ENCODE data around the gene KLHL18.
A peak's percentile ranks its signal among the peaks of the same experiment; 100 is the strongest.

KLHL18 gene

DNA sequence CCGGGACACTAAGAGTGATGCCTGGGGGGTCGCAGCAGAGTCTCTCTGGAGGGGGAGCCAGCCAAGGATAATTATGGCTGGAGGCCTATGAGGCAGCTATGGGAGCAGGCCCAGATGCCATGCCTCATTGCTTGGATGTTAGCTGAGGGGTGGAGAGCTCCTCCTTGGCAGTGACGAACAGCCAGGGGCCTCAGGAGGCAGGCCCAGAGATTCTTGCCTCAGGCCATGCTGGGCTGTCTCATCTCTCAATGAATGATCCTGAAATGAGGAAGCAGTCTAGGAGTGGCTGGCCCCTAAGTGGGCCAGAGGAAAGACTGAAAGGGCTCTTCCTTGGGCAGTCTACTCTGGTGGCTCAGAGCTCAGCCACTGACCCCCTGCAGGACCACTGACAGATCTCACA is 21.4 kb upstream of the KLHL18 start:
- Mint-ChIP-seq H3K27ac (no peak overlapping the region), H3K4me3 (no peak overlapping the region), H3K9me3 (no peaks in the 10 kb centered on the region), H3K27me3 (ENCODE audit: low read depth) (no peaks in the 10 kb centered on the region), H3K4me1 (ENCODE audit: low read depth) (no peaks in the 10 kb centered on the region), H3K36me3 (ENCODE audit: low read depth) (no peaks in the 10 kb centered on the region)
- no peak for DNase-seq (ENCODE audit: low spot score)

DNA sequence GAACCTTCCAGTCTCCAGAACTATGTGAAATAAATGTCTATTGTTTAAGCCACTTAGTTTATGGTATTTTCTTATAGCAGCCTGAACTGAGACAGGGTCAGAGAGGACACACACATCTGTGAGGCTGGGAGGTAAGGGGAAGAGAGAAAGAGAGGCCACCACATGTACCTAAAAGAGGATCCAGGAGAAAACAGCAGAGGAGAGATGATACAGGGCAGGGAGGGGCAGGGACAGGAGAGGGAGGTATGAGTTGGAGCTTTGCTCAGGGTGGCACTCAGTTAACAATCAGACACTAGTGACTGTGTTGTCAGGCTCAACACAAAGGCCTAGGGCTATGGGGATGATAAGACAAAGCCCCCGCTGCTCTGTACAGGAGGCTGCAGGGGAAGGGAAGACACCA is 17.7 kb upstream of the KLHL18 start:
- peaks cover 2% of the 10 kb centered on the region for H3K4me1 Mint-ChIP-seq (ENCODE audit: low read depth)
- no peak for DNase-seq (ENCODE audit: low spot score)
- no peak overlapping the region for H3K27ac Mint-ChIP-seq
- H3K27me3 Mint-ChIP-seq (ENCODE audit: low read depth), result no peaks in the 10 kb centered on the region
- no peak overlapping the region for H3K4me3 Mint-ChIP-seq
- H3K9me3 Mint-ChIP-seq, result no peaks in the 10 kb centered on the region
- no peaks in the 10 kb centered on the region for H3K36me3 Mint-ChIP-seq (ENCODE audit: low read depth)

DNA sequence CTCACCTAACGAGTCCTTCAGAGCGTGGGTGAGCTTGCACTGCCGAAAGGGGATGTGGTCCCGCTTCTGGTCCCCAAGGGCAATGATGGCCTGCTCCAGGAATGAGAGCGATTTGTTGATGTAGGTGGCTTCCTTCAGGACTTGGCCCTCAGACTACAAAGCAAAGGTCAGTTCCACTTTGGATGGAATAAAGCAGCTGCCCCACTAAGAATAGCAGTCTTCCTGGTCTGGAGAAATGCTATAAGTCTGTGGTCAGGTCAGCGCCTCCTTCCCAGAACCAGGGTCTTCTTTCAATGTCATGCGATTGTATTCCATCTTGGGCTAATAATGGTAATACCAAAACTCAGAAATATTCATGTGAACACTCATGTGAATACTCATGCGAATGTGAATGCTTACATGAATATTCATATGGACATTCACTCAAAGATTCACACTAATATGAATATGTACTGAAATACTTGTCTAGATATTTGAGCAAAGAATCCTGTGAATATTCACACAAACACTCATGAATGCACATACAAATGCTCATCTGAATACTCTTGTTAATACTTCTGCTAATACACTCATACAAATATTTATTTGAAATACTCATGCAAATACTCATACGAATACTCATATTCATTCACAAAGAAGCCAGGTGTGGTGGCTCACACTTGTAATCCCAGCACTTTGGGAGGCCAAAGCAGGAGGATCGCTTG is 16.9 kb upstream of the KLHL18 start:
- H3K4me3 Mint-ChIP-seq, result no peak overlapping the region

DNA sequence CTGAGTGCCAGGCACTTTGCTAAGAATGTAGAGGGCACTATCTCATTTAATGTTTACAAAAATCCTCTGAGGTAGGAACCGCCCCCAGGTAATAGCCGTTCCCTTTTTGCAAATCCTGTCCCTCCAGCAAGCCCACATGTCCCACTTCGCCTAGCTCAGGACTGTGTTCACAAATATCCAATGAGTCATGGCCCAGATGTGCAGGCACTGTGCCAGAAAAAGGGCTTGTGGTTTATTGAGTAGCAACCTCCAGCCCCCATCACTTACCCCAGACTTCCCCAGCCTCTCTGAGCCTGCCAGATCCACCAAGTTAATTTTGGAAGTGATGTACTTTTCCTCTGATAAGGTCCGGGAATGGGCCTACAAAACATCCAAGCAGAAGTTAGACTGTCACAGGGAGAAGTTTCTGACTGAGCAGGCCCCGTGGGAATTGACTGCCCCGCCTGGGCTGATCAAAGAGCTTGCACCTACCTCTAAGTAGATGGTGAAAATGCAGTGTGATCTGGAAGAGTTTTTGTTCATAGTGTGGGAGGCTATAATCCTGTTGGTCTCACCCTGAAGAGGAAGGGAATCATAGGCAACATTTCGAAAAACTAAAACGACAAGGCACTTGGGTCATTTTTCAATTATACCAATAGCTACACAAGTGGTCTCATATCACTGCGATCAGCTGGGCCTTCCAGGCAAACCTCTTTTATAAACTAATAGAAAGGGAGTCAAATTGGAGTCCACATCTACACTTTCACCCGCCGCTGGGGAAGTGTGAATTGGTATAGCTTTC is 15.8 kb upstream of the KLHL18 start:
- H3K27ac Mint-ChIP-seq, result no peak overlapping the region
- no peak overlapping the region for H3K4me3 Mint-ChIP-seq
- H3K9me3 Mint-ChIP-seq, result no peaks in the 10 kb centered on the region
- DNase-seq (ENCODE audit: low spot score), result no peak
- H3K4me1 Mint-ChIP-seq (ENCODE audit: low read depth), result peaks cover 2% of the 10 kb centered on the region
- no peaks in the 10 kb centered on the region for H3K27me3 Mint-ChIP-seq (ENCODE audit: low read depth)
- no peaks in the 10 kb centered on the region for H3K36me3 Mint-ChIP-seq (ENCODE audit: low read depth)

More for the DNA sequence above, 16.9 kb upstream of the KLHL18 start:
- H3K36me3 Mint-ChIP-seq (ENCODE audit: low read depth), result no peaks in the 10 kb centered on the region
- H3K27me3 Mint-ChIP-seq (ENCODE audit: low read depth), result no peaks in the 10 kb centered on the region
- no peaks in the 10 kb centered on the region for H3K9me3 Mint-ChIP-seq
- DNase-seq (ENCODE audit: low spot score), result no peak
- H3K4me1 Mint-ChIP-seq (ENCODE audit: low read depth), result peaks cover 2% of the 10 kb centered on the region
- no peak overlapping the region for H3K27ac Mint-ChIP-seq

DNA sequence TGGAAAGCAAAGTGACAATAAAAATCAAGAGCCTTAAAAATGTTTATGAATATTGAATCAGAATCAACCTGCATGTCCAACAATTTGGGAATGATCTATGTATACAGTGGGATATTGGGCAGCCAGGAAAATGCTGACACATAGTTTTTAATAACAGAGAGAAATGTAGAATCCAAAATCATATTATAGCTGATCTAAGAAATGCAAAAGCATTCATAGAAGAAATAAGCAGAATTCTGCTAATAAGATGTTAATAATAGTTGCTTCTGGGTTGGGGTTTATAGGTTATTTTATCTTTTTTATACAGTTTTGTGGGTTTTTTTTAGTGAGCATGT is 15.3 kb upstream of the KLHL18 start:
- no peak overlapping the region for H3K4me3 Mint-ChIP-seq
- no peaks in the 10 kb centered on the region for H3K9me3 Mint-ChIP-seq
- no peak for DNase-seq (ENCODE audit: low spot score)
- no peak overlapping the region for H3K27ac Mint-ChIP-seq
- H3K27me3 Mint-ChIP-seq (ENCODE audit: low read depth), result no peaks in the 10 kb centered on the region
- no peaks in the 10 kb centered on the region for H3K36me3 Mint-ChIP-seq (ENCODE audit: low read depth)
- peaks cover 2% of the 10 kb centered on the region for H3K4me1 Mint-ChIP-seq (ENCODE audit: low read depth)

DNA sequence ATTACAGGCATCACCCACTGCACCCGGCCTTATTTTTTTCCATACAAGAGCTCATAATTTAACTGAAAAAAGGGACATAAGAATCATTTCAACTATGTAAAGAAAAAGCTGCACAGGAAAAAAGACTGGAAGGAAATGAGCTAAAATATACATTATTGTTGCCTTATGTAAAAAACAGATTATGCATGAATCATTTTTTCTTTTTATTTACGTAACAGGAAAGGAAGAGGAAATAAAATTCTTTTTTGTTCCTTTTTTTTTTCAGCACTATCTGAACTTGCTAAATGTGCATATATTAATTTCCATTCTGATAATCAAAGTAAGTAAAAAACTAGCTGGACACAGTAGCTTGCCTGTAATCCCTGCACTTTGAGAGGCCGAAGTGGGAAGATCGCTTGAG is 12.2 kb upstream of the KLHL18 start:
- Mint-ChIP-seq H3K27me3 (ENCODE audit: low read depth) (no peaks in the 10 kb centered on the region), H3K36me3 (ENCODE audit: low read depth) (no peaks in the 10 kb centered on the region), H3K9me3 (no peaks in the 10 kb centered on the region), H3K27ac (no peak overlapping the region), H3K4me3 (no peak overlapping the region), H3K4me1 (ENCODE audit: low read depth) (peaks cover 2% of the 10 kb centered on the region)
- DNase-seq (ENCODE audit: low spot score), result no peak

DNA sequence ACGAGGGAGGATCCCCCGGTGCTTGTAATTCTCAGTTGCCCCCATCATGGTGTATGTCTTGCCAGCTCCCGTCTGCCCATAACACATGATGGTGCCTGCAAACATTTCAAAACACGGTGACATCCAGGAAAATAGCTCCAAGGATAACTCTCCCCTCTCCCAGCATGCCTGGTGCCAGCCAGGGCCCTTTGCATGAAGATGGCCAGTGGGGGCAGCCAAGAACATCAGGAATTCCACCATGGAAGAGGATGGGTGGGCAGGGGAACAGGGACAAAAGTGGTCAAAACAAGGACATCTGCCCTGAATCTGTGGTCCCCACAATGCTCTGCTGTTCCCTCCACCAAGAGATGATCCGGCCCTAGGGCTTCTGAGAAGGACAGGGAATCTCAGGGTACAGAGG is 9.2 kb upstream of the KLHL18 start:
- Mint-ChIP-seq H3K27ac (no peak overlapping the region), H3K4me3 (no peak overlapping the region)

DNA sequence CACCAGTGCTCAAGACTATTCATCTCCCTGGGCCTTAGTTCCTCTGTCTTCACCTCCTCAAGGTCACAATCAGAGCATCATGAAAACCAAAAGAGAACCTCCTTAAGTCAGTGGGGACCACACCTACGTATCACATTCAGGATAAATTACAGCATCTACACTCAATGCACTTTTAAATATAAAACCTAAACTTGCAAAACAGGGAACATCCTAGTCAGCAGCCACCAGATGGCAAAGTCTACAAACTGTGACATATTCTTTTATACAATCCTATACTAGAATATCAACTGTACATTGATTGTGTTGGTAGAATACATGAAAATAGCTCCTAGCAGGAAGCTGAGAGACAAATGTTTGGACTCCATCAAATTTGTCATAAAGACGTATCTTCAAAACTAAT is 8.1 kb upstream of the KLHL18 start:
- no peaks in the 10 kb centered on the region for H3K9me3 Mint-ChIP-seq
- H3K27ac Mint-ChIP-seq, result no peak overlapping the region
- H3K27me3 Mint-ChIP-seq (ENCODE audit: low read depth), result no peaks in the 10 kb centered on the region
- no peaks in the 10 kb centered on the region for H3K36me3 Mint-ChIP-seq (ENCODE audit: low read depth)
- no peak overlapping the region for H3K4me3 Mint-ChIP-seq
- no peak for DNase-seq (ENCODE audit: low spot score)
- H3K4me1 Mint-ChIP-seq (ENCODE audit: low read depth), result no peaks in the 10 kb centered on the region

More for the DNA sequence above, 9.2 kb upstream of the KLHL18 start:
- no peak for DNase-seq (ENCODE audit: low spot score)
- Mint-ChIP-seq H3K9me3 (no peaks in the 10 kb centered on the region), H3K27me3 (ENCODE audit: low read depth) (no peaks in the 10 kb centered on the region), H3K4me1 (ENCODE audit: low read depth) (no peaks in the 10 kb centered on the region), H3K36me3 (ENCODE audit: low read depth) (no peaks in the 10 kb centered on the region)

DNA sequence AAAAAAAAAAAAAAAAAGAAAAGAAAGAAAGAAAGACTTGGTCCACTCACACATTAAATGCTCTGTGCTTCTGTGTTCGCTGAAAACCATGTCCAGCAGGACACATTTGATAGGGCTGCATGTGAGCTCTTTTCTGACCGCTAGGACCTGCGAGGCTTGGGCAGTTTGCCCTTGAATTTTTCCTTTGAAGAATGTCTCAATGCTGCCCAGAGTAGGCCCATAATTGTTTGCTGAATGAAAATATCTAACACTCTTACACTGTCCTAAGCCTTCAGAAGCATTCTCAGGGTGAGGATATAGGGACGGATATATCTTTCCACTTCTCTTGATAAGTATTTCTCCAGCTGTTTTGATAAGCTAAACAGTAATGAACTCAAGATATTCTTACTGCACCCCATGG is 6.2 kb upstream of the KLHL18 start:
- Mint-ChIP-seq H3K4me1 (ENCODE audit: low read depth) (peaks cover 3% of the 10 kb centered on the region), H3K4me3 (no peak overlapping the region), H3K27ac (no peak overlapping the region), H3K27me3 (ENCODE audit: low read depth) (no peaks in the 10 kb centered on the region), H3K9me3 (no peaks in the 10 kb centered on the region), H3K36me3 (ENCODE audit: low read depth) (no peaks in the 10 kb centered on the region)
- no peak for DNase-seq (ENCODE audit: low spot score)

DNA sequence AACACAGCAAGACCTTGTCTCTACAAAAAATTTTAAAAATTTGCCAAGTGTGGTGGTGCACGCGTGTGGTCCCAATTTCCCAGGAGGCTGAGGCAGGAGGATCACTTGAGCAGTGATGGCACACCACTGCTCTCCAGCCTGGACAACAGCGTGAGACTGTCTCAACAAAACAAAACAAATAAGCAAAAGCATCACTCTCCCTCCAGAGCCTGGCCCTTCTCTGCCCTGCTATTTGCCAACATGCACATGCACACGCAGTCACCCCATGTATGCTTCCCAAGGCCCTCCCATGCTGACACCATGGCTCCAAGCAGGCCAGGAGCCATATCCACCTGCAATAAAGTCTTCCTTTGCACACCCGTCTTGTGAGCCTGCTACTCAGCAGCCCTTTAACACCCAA is 2.2 kb upstream of the KLHL18 start:
- Mint-ChIP-seq H3K4me3 (no peak overlapping the region), H3K9me3 (no peaks in the 10 kb centered on the region), H3K27me3 (ENCODE audit: low read depth) (no peaks in the 10 kb centered on the region), H3K36me3 (ENCODE audit: low read depth) (peaks cover 2% of the 10 kb centered on the region), H3K27ac (peak overlapping the region; percentile 3), H3K4me1 (ENCODE audit: low read depth) (peaks cover 16% of the 10 kb centered on the region)
- no peak for DNase-seq (ENCODE audit: low spot score)

DNA sequence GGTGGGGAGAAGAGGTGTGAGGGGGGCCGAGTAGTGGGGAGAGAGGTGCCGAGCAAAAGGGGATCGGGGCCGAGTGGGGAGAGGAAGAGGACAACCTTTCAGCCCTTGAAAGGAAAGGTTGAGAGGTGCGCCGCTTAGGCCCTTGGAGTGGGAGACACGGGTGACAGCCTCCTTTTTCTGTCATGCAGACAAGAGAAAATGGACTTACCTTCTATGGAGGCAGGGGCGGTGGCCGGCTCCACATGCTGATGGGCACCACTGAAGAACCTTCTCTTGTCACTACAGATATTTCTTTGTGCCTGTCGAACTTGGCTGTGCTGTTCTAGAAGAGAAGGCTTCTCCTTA is 421 bp downstream of the KLHL18 start:
- Mint-ChIP-seq H3K4me3 (peak overlapping the region; percentile 98), H3K4me1 (ENCODE audit: low read depth) (peaks cover 16% of the 10 kb centered on the region), H3K27ac (peak overlapping the region; percentile 100), H3K27me3 (ENCODE audit: low read depth) (no peaks in the 10 kb centered on the region), H3K36me3 (ENCODE audit: low read depth) (peaks cover 7% of the 10 kb centered on the region), H3K9me3 (no peaks in the 10 kb centered on the region)
- DNase-seq (ENCODE audit: low spot score), result no peak

DNA sequence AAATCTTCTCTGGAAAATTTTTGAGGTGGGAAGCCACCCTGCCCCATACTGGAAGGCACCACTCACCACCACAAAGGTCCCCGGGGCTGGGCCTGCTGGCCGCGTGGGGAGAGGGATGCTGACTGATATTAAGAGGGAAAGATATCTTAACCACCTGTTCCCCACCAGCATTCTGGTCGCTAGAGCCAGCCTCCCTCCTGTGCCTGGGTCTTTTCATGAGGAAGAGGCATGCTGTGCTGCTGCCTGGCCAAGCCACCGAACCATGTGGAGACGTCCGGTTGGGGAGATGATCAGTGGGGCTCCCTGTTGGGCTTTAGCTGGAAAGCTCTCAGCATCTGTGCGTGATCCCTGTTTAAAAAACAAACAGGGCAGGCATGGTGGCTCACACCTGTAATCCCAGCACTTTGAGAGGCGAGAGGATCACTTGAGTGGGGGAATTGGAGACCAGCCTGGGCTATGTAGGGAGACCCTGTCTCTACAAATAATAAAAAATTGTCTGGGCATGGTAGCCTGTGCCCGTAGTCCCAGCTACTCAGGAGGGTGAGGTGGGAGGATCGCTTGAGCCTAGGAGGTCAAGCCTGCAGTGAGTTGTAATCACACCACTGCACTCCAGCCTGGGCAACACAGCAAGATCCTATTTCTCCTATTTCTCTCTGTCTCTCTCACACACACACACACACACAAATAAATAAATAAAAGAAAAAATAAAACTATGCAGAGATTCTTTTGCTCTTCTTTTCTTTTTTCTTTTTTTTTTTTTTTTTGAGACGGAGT is 1.0 kb downstream of the KLHL18 start:
- H3K4me3 Mint-ChIP-seq, result peak overlapping the region; percentile 98
- H3K27ac Mint-ChIP-seq, result peak overlapping the region; percentile 100
- no peaks in the 10 kb centered on the region for H3K9me3 Mint-ChIP-seq
- H3K27me3 Mint-ChIP-seq (ENCODE audit: low read depth), result no peaks in the 10 kb centered on the region
- peak; percentile 42 for DNase-seq (ENCODE audit: low spot score)
- H3K36me3 Mint-ChIP-seq (ENCODE audit: low read depth), result peaks cover 10% of the 10 kb centered on the region
- peaks cover 16% of the 10 kb centered on the region for H3K4me1 Mint-ChIP-seq (ENCODE audit: low read depth)

DNA sequence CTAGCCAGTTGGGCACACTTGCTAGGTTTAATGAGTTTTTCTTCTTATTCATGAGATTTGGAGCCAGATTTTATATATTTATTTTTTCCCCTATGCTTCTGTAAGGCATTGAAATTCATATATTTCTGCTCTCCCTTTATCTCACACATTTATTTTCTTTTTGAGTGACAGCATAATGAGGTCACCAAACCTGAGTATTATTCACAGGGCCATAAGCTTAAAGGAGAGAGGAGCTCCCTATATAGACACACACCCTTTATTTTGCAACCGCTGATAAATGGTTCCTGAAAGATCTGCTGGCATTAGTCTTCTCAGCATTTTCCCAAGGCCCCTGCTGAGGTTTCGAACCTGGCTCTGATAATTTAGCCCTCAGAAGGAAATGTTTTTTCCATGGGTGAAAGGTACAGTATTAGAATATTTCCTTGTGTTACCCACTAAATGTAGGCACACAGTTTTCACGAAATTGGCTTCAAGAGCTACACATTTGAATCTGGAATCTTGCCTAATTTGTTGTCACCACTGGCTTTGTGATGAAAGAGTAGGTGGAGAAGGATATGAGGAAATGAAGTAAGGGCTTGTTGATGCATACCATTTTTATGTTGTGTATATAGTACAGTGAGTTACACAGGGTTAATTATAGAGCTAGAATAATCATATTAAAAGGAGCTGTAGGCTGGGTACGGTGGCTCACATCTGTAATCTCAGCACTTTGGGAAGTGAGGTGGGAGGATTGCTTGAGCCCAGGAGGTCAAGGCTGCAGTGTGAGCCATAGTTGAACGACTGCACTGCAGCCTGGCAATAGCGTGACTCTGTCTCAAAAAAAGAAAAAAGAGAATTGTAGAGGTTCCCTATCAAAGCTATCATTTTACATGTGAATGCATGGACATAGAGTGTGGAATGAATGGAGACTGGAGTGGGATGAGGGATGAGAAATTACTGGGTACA is 6.5 kb downstream of the KLHL18 start:
- Mint-ChIP-seq H3K4me1 (ENCODE audit: low read depth) (peaks cover 5% of the 10 kb centered on the region), H3K27me3 (ENCODE audit: low read depth) (no peaks in the 10 kb centered on the region), H3K4me3 (no peak overlapping the region), H3K36me3 (ENCODE audit: low read depth) (peaks cover 20% of the 10 kb centered on the region), H3K9me3 (no peaks in the 10 kb centered on the region), H3K27ac (no peak overlapping the region)
- no peak for DNase-seq (ENCODE audit: low spot score)

All from T-helper 2 cell treated with Interferon-gamma antibody and Interleukin-4, amounts not matched to agents 5 μg/mL and 100 μg/mL, for 36 hours (primary cell).